Activated naive CD8-positive, alpha-beta T cell treated with anti-CD3 and anti-CD28 coated beads, Interleukin-2, amount 10 ng/mL, durations not matched to agents 7 days and 5 days (primary cell): ENCODE measurements around the gene VAV3. TPM values are rescaled to one million over a fixed set of nuclear protein-coding genes. Genes with fewer than 3 reads are reported as not detected.

ENCODE experiments used
- ATAC-seq: fragments of 150-1000 bp; cut with Tn5 transposase; one replicate; pipeline ENCODE4 v1.10.0; 2021; ENCODE audit warnings: low read depth, moderate library complexity
- POLR2A ChIA-PET: fragments of 350-600 bp; sonication (Branson Sonifier 250); formaldehyde crosslinking; loops from one replicate; lab custom pipeline; 2021; ENCODE audit warnings: antibody characterized with exemption; lab: Charles Lee
- DNase-seq: peaks from one replicate; pipeline ENCODE4 v3.0.0; 2021
- H3K27ac Mint-ChIP-seq: one replicate; pipeline ENCODE4 v1.8.0; 2022; ENCODE audit warnings: mild to moderate bottlenecking, mixed read lengths
- H3K27me3 Mint-ChIP-seq: one replicate; pipeline ENCODE4 v1.8.0; 2022; ENCODE audit warnings: mild to moderate bottlenecking, moderate library complexity, mixed read lengths
- H3K36me3 Mint-ChIP-seq: one replicate; pipeline ENCODE4 v1.8.0; 2021; ENCODE audit warnings: mild to moderate bottlenecking, mixed read lengths
- H3K4me1 Mint-ChIP-seq: one replicate; pipeline ENCODE4 v1.8.0; 2021; ENCODE audit warnings: mixed read lengths
- H3K4me3 Mint-ChIP-seq: one replicate; pipeline ENCODE4 v1.8.0; 2022; ENCODE audit warnings: mild to moderate bottlenecking, moderate library complexity, mixed read lengths
- H3K9me3 Mint-ChIP-seq: one replicate; pipeline ENCODE4 v1.8.0; 2021; ENCODE audit warnings: mixed read lengths
- microRNA-seq: library from miRNA; unstranded; fragments of <30 nt; microRNA quantifications from one replicate; pipeline ENCODE4 v1.2.0, GENCODE V29; 2022
- total RNA-seq, 2 experiments: library from RNA; stranded (reverse); gene quantifications; one replicate each; pipeline ENCODE4 v1.2.3, GENCODE V29; 2021

VAV3 gene
- total RNA-seq, 2 experiments from 2014 or later, result 6.9 to 7.8 TPM

DNA sequence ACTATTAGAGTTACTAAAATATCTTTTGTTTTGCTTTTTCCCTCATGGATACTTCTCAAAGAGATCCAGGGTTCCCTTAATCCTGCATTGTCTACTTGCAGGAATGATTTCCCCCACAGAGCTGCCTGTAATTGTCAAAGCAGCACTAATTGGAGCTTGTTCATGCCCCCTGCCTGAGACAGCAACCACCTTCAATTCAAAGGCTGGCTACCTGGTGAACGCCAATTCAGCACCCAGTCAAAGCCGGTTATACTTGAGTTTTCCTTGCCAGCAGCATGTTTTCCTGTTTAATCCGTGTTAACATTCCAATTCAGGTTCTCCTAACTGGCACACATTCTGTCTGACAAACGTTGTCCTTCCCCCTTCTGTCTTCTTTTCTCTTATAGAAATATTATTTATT lies 441.2 kb downstream of the VAV3 start:
- H3K9me3 Mint-ChIP-seq, result no peaks in the 10 kb centered on the region
- H3K27me3 Mint-ChIP-seq, result no peaks in the 10 kb centered on the region
- ATAC-seq (no peak), DNase-seq (no peak)
- POLR2A ChIA-PET, result no interaction called here
- no peak overlapping the region for H3K27ac Mint-ChIP-seq
- H3K36me3 Mint-ChIP-seq, result no peaks in the 10 kb centered on the region
- no peak overlapping the region for H3K4me3 Mint-ChIP-seq
- peaks cover 7% of the 10 kb centered on the region for H3K4me1 Mint-ChIP-seq

GRCh38 chr1:107523061-107523460 lies 441.9 kb downstream of the VAV3 start:
- POLR2A ChIA-PET, result no interaction called here
- Mint-ChIP-seq H3K27ac (no peak overlapping the region), H3K27me3 (no peaks in the 10 kb centered on the region), H3K36me3 (no peaks in the 10 kb centered on the region), H3K4me1 (peaks cover 7% of the 10 kb centered on the region), H3K4me3 (no peak overlapping the region), H3K9me3 (no peaks in the 10 kb centered on the region)
- ATAC-seq, result no peak
- no peak for DNase-seq

Small RNAs within 50 kb of the gene (microRNA-seq; reads per million reads assigned to microRNA genes)
- gene MIR7852, result not detected

Other genes with a start within 250 kb of the VAV3 start
- gene SLC25A24, start 235.2 kb upstream of the VAV3 start, total RNA-seq, result 10 to 100 TPM; 25.7 to 26.5 TPM